ENCODE results near the gene CHI3L1.

DNA sequence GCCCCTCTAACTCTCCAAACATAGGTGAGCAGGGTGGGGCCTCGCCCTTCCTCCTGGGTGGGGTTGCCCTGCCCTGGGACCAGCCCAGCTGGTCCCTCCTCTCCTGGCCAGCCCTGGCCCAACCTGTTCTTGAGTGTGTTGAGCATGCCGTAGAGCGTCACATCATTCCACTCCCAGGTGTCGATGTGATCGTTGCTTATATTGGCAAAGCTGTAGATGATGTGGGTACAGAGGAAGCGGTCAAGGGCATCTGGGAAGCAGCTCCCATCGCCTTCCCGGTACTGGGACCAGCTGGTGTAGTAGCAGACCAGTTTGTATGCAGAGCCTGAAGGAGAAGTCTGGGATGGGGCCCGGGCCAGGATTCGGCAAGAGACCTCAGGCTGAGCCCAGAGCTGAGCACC, 1.4 kb downstream of the CHI3L1 start:
- TF ChIP-seq, protein P1, sequence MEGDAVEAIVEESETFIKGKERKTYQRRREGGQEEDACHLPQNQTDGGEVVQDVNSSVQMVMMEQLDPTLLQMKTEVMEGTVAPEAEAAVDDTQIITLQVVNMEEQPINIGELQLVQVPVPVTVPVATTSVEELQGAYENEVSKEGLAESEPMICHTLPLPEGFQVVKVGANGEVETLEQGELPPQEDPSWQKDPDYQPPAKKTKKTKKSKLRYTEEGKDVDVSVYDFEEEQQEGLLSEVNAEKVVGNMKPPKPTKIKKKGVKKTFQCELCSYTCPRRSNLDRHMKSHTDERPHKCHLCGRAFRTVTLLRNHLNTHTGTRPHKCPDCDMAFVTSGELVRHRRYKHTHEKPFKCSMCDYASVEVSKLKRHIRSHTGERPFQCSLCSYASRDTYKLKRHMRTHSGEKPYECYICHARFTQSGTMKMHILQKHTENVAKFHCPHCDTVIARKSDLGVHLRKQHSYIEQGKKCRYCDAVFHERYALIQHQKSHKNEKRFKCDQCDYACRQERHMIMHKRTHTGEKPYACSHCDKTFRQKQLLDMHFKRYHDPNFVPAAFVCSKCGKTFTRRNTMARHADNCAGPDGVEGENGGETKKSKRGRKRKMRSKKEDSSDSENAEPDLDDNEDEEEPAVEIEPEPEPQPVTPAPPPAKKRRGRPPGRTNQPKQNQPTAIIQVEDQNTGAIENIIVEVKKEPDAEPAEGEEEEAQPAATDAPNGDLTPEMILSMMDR (IDR thresholded peaks at IDR 0.05), result no peak
- no peak for TF ChIP-seq EZH2 (IDR thresholded peaks at IDR 0.05; ENCODE audit: borderline replicate concordance, insufficient read depth, low read depth, low read length, poor library complexity, severe bottlenecking)

Measured in B cell (primary cell).